NB4 (cell line): ENCODE measurements around the gene KLK12.

ENCODE experiments used
- MYC ChIP-seq: IDR thresholded peaks from 2 replicates; pipeline ENCODE4 v1.6.1; 2011; ENCODE audit warnings: low read depth, low read length
- POLR2A ChIP-seq: IDR thresholded peaks from 2 replicates; pipeline ENCODE4 v1.6.1; 2011; ENCODE audit warnings: mild to moderate bottlenecking; ENCODE audit not compliant: insufficient read length; ENCODE audit errors: extremely low read depth
- TF ChIP-seq, protein P1 (sequence below): IDR thresholded peaks from one replicate; pipeline ENCODE4 v1.5.1; 2012; ENCODE audit warnings: low read depth, low read length
- TF ChIP-seq, protein P2 (sequence below): IDR thresholded peaks from 2 replicates; pipeline ENCODE4 v1.6.1; 2011; ENCODE audit warnings: low read depth, low read length

DNA sequence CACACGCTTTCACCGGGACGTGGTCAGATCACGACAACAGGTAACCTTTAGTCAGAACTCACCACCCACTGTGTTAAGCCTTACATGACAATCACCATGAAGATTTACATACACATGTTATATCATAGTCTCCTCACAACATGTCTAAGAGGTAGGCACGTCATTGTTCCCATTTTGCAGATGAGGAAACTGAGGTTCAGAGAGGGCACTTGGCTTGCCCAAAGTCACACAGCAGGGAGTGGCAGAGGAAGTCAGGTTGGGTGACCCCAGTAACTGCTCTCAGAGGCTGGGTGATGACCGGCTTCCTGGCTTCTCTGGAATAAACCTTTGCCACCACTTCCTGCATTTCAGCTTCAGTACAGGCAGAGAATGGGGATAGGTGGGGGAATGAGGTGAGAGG, 20.6 kb downstream of the KLK12 start:
- TF ChIP-seq POLR2A (no peak), MYC (no peak)
- TF ChIP-seq, protein P1, sequence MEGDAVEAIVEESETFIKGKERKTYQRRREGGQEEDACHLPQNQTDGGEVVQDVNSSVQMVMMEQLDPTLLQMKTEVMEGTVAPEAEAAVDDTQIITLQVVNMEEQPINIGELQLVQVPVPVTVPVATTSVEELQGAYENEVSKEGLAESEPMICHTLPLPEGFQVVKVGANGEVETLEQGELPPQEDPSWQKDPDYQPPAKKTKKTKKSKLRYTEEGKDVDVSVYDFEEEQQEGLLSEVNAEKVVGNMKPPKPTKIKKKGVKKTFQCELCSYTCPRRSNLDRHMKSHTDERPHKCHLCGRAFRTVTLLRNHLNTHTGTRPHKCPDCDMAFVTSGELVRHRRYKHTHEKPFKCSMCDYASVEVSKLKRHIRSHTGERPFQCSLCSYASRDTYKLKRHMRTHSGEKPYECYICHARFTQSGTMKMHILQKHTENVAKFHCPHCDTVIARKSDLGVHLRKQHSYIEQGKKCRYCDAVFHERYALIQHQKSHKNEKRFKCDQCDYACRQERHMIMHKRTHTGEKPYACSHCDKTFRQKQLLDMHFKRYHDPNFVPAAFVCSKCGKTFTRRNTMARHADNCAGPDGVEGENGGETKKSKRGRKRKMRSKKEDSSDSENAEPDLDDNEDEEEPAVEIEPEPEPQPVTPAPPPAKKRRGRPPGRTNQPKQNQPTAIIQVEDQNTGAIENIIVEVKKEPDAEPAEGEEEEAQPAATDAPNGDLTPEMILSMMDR: no peak
- TF ChIP-seq, protein P2, sequence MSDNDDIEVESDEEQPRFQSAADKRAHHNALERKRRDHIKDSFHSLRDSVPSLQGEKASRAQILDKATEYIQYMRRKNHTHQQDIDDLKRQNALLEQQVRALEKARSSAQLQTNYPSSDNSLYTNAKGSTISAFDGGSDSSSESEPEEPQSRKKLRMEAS: no peak
